Measurements from ENCODE around the gene AIG1. TPM values are rescaled to one million over a fixed set of nuclear protein-coding genes. Genes with fewer than 3 reads are reported as not detected.
"Not testable (repeated sequence)": the region's sequence is repeated elsewhere in the genome, so short reads cannot be mapped to it uniquely, and the experiment has no call there.

AIG1 gene
- polyA plus RNA-seq (ENCODE audit: insufficient read depth in 1 of 5, insufficient read length in 5 of 5, low replicate concordance in 1 of 5) = 10 to 100 TPM; 33.9 to 44.8 (median 38.2) TPM
- long read RNA-seq, donor 1, transcript AIG1-202 (6 exons, 1,395 nt) = major isoform, 13 of 16 reads
- long read RNA-seq, donor 1, partial matches to known transcripts = 0 of 16 reads
- long read RNA-seq, donor 1, other reads (novel, unspliced or antisense) = 0 of 16 reads
- long read RNA-seq, donor 2, transcript AIG1-202 (6 exons, 1,395 nt) = major isoform, 9 of 22 reads
- long read RNA-seq, donor 2, partial matches to known transcripts = 13 of 22 reads
- long read RNA-seq, donor 2, other reads (novel, unspliced or antisense) = 0 of 22 reads
- long read RNA-seq, donor 3, transcript AIG1-202 (6 exons, 1,395 nt) = major isoform, 13 of 15 reads
- long read RNA-seq, donor 3, partial matches to known transcripts = 0 of 15 reads
- long read RNA-seq, donor 3, other reads (novel, unspliced or antisense) = 0 of 15 reads
- long read RNA-seq, donor 4, transcript AIG1-202 (6 exons, 1,395 nt) = major isoform, 10 of 22 reads
- long read RNA-seq, donor 4, partial matches to known transcripts = 9 of 22 reads
- long read RNA-seq, donor 4, other reads (novel, unspliced or antisense) = 0 of 22 reads
- long read RNA-seq, donor 5, transcript AIG1-202 (6 exons, 1,395 nt) = major isoform, 15 of 38 reads
- long read RNA-seq, donor 5, partial matches to known transcripts = 18 of 38 reads
- long read RNA-seq, donor 5, other reads (novel, unspliced or antisense) = 0 of 38 reads
- long read RNA-seq, donor 6, transcript AIG1-202 (6 exons, 1,395 nt) = major isoform, 8 of 24 reads
- long read RNA-seq, donor 6, partial matches to known transcripts = 13 of 24 reads
- long read RNA-seq, donor 6, other reads (novel, unspliced or antisense) = 0 of 24 reads
- long read RNA-seq, donor 7, transcript AIG1-202 (6 exons, 1,395 nt) = major isoform, 6 of 9 reads
- long read RNA-seq, donor 7, partial matches to known transcripts = 0 of 9 reads
- long read RNA-seq, donor 7, other reads (novel, unspliced or antisense) = 0 of 9 reads
- long read RNA-seq, donor 8, partial matches to known transcripts = 0 of 4 reads
- long read RNA-seq, donor 8, other reads (novel, unspliced or antisense) = 0 of 4 reads

DNA sequence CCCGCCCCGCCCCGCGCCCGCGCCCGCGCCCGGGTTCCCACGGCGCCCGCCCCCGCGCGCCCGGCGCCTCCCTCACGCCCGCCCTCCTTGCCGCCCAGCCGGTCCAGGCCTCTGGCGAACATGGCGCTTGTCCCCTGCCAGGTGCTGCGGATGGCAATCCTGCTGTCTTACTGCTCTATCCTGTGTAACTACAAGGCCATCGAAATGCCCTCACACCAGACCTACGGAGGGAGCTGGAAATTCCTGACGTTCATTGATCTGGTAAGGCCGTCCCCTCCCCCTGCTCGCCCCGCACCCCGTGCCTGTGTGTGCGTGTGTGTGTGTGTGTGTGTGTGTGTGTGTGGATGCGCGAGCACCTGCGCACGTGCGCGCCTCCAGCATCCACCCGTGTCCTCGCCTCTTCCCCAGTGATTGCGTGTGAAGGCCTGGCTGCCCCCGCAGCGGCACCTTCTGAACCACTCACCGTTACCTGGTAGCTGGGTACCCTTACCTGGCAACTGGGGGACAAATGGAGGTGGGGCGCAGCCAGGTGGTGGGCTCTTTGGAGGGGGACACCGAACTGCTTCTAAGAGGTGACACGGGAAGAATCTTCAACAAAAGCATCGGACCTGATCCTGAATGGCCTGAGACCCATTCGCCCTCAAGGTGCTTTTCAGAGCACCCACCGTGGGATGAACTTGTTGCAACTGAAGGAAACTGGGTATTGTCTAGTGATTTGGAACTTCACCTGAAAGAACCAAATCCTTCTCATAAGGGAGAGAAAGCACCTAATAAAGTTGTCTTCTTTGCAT lies at the start of gene AIG1:
Gene AIG1 (plus strand): TSS at position 84 of the 791 bp plus-strand sequence. CDS start 37 bp downstream, at position 121.
- DNase-seq = peak; percentile 62 to 66

DNA sequence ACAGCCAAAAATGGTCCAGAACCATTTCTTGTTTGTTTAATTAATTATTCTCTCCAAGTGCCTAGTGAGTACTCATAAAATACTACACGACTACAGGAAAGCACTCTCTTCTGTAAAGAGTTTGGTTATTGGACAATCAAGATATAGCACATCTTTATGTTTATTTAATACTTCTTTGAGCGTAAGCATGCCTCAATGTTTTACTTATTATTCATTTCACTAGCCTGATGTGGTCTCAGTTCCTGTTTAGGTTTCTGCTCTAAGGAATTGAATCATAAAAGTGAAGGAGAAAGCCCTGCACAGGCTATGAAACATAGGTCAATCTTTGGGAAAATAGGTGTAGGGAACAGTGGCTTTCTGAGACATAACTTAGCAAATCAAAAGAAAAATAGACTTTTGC lies 45.9 kb upstream of the AIG1 start:
- DNase-seq = no peak

- DNase-seq = no peak
These were observed 45.4 kb upstream of the AIG1 start for GRCh38 chr6:143015300-143015706.

GRCh38 chr6:143018955-143019354 lies 41.7 kb upstream of the AIG1 start:
- no peak for DNase-seq

DNA sequence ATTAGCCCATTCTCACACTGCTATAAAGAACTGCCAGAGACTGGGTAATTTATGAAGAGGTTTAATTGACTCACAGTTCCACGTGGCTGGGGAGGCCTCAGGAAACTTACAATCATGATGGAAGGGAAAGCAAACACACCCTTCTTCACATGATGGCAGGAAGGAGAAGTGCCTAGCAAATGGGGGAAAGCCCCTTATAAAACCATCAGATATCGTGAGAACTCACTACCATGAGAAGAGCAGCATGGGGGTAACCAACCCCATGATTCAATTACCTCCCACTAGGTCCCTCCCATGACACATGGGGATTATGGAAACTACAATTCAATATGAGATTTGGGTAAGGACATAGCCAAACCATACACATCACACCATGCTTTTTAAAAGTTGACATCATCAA lies 39.8 kb upstream of the AIG1 start:
- not testable (repeated sequence) for DNase-seq

- no peak for DNase-seq
These were observed 39.1 kb upstream of the AIG1 start for GRCh38 chr6:143021543-143021942.

DNA sequence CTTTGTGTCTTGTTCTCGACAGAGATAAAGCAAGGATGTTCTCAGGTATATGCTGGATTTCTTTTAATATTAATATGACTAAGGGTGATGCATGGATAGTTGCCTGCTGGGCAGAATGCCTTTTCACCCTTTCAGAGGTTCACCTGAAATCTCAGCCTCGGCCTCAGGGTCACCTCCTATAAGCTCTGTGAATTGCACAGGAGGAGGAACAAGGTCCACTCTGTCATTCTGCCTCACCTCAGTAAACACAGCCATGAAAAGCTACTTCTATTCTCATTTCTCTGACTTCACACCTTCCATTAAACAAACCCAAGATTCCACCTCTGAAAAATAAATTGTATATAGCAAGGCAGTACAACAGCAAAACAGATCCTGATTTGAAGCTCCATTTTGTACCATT lies 38.1 kb upstream of the AIG1 start:
- DNase-seq = no peak

DNA sequence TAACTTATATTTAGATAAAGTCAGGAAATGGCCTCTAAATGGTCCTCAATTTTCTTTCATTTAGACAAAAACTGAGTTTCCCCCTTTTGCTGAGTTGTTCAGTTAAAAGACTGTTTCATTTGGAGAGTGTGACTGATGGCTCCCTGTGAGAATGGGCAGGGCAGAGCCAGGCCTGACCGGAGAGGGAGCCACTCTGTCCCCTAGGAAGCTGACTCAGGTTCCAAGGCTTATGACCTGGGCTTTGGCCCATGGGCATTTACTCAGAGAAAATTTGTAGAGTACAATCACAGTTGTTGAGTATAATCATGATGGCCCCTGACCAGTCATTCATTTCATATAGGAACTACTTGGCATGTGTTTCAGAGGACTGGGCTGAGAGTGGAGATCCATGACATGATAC lies 37.0 kb upstream of the AIG1 start:
- DNase-seq = no peak

GRCh38 chr6:143024977-143025376 lies 35.7 kb upstream of the AIG1 start:
- DNase-seq = no peak

DNA sequence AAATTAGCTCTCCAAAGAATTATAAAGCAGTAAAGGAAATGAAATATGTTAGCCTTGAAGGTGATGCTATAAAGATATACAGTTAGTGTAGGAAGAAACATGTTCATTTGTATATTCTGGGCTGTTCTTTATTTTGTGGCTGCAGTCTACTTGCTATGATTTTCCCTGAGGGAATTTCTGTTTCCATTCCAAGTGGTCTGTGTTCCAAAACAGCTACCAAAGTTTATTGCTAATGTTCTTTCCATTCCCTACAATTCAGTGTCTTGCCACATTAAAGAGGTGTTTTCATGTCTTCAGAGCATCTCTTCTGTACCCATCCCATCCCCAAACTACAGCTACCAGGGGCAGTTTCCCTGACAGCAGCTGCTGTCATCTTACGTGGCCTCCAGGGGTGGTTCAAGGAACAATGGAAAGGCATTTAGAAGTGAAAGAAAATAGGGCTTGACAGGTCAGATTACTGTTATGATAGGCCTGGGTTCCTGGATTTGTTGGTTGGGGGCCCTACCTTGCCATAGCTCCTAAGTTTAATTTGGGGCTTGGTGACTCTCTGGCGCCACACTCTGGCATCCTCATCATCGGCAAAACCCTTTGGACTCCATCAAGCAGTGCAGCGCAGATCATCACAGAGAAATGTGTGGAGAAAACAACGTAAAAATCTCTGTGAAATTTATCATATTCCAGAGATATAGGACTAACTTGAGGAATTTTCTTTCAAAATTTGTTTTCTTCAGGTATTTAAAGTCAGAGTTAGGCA lies 33.8 kb upstream of the AIG1 start:
- peak in 1 of 2 donors; percentile 4 for DNase-seq

GRCh38 chr6:143034689-143035334 lies 25.9 kb upstream of the AIG1 start:
- DNase-seq = no peak

DNA sequence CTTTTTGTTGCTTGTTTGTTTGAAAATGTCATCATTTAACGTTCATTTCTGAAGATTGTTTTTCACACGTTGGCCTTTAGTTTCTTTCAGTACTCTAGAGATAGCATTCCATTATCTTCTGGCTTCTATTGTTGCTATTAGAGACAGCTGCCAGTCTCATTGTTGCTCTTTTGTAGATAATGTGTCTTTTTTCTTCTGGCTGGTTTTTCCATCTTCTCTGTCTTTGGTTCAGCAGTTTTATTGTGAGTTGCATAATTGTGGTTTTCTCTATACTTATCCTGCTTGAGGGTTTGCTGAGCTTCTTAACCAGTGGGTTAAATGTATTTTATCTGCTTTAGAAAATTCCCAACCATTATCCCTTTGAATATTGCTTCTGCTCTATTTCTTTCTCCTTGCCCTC lies 23.2 kb upstream of the AIG1 start:
- no peak for DNase-seq

- no peak for DNase-seq
These were observed 21.9 kb upstream of the AIG1 start for GRCh38 chr6:143038833-143039232.

GRCh38 chr6:143039548-143039947 lies 21.1 kb upstream of the AIG1 start:
- DNase-seq = no peak

GRCh38 chr6:143040018-143040417 lies 20.7 kb upstream of the AIG1 start:
- no peak for DNase-seq

- not testable (repeated sequence) for DNase-seq
These were observed 16.3 kb upstream of the AIG1 start for GRCh38 chr6:143044345-143044744.

DNA sequence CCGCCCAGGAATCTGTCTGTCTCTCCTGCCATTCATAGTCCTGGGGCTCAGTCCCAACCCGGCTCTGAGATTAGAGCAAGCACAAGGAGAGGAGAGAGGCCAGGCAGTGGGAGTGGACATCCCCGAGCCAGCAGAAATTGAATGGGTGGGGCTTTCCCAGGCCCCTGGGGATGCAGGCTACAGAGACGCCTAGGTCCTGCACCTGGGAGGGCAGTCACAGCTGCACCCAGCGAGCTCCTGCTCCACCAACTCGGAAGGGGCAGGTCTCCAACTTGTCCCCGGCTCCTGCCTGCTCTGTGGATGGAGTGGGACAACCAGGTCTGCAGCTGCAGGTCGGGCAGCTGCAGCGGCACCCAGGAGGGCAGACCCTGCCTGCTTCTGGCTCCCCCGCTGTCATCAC lies 11.1 kb upstream of the AIG1 start:
- DNase-seq = no peak

DNA sequence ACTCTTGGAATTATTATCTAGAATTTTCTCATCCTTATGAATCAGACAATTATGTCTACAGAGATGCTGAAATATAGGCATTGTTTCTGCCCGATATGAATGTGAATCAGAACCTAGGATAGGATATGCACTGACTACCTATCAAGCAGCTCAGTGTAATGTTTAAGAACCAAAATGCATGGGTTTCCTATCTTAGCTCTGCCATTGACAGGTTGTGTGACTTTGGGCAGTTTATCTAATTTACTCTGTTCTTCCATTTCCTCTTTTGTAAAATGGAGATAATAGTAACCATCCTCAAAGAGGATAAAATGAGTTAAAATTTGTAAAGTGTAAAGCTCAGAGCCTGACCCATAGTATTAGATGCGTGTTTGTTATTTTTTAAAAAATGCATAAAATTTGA lies 10.2 kb upstream of the AIG1 start:
- DNase-seq = no peak

DNA sequence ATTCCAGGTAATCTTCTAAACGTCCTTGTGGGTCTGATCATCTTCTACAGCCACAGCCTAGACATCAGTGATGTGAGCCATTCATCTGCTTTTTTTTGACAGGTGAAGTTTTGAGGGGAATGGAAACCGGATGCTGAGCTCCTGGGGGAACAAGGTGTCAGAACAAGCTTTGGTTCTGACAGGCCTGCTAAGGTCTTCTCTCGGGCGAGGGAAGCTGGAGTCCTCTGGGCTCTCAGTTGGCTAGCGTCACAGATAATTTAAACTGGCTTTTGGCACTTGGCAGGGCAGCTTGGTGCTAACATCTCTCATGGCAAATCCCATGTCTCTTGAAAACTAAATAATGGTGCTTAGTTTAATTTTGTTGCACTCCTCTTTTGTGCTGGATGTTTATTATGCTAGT lies 8.4 kb upstream of the AIG1 start:
- DNase-seq = no peak

DNA sequence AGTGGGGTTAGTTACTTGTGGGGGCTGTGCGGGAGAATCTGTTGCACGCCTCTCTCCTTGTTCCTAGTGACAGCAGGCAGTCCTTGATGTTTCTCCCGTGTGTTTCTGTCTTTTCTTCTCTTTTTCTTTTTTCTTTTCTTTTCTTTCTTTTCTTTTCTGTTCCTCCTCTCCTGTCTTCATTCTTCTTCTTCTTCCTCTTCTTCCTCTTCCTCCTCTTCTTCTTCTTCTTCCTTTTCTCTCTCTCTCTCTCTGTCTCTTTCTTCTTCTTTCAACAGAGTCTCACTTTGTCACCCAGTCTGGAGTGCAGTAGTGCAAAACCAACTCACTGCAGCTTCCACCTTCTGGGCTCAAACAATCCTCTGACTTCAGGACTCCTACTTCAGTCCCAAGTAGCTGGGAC lies 6.8 kb upstream of the AIG1 start:
- DNase-seq = no peak
